Stimulated activated CD4-positive, alpha-beta T cell treated with anti-CD3 and anti-CD28 coated beads, Interleukin-1b, Interleukin-23, amount 100 ng/mL, for 48 hours (primary cell): Measurements from ENCODE around the gene SCGB1C2.
"Not testable (repeated sequence)": the region's sequence is repeated elsewhere in the genome, so short reads cannot be mapped to it uniquely, and the experiment has no call there.

Experiments
- DNase-seq: peaks from one replicate; pipeline ENCODE4 v3.0.0-alpha.2; 2020

SCGB1C2 gene

GRCh38 chr17:149231-149630, 11.9 kb downstream of the SCGB1C2 start:
- DNase-seq = no peak

DNA sequence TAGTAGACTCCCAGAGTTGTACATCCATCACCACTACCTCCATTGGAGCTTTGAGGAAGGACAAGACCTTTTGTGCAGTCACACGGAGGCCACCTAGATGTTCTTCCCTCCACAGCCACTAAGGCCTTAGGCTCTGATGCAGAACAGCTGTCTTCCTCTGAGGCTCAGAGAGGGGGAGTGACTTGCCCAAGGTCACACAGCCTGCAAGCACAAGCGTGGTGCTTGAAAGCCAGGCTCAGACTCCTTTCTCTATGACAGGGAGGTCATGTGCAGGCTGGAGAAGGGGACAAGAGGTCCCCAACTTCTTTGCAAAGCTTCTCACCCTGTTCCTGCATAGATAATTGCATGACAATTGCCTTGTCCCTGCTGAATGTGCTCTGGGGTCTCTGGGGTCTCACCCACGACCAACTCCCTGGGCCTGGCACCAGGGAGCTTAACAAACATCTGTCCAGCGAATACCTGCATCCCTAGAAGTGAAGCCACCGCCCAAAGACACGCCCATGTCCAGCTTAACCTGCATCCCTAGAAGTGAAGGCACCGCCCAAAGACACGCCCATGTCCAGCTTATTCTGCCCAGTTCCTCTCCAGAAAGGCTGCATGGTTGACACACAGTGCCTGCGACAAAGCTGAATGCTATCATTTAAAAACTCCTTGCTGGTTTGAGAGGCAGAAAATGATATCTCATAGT, 12.7 kb downstream of the SCGB1C2 start:
- no peak for DNase-seq

GRCh38 chr17:151004-151403, 13.6 kb downstream of the SCGB1C2 start:
- no peak for DNase-seq

DNA sequence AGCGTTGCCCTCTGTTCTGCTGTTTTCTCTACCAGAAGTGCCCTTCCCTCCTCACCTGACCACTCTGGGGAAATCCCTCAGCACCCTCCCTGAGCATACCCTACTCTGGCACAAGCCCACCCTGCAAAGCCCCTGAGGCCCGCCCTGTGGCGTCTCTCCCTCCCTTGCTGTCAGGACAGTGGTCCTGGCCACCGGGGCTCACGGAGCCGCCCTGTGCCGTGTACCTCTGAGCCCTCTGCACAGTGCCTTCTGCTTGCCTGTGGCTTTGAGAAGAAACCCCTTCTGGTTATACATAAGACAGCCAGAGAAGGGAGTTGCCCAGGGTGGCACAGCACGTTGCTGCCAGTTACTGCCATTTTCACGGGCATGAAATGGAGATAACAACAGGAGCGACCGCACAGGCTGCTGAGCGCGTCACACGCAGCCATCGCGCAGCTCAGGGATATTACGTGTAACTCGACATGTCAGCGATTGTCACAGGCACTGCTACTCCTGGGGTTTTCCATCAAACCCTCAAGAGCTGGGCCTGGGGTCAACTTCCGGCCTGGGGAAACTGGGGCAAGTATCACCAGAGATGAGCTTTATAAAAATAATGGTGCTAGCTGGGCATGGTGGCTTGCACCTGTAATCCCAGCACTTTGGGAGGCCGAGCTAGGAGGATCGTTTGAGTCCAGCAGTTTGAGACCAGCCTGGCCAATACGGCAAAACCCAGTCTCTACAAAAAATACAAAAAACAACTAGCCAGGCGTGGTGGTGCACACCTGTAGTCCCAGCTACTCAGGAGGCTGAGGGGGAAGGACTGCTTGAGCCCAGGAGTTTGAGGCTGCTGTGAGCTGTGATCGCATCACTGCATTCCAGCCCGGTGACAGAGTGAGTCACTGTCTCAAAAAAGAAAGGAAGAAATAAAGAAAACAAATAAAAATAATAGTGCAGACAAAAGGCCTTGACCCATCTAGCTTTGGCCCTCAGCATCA, 14.8 kb downstream of the SCGB1C2 start:
- no peak for DNase-seq

GRCh38 chr17:152860-153420, 15.6 kb downstream of the SCGB1C2 start:
- DNase-seq = no peak

DNA sequence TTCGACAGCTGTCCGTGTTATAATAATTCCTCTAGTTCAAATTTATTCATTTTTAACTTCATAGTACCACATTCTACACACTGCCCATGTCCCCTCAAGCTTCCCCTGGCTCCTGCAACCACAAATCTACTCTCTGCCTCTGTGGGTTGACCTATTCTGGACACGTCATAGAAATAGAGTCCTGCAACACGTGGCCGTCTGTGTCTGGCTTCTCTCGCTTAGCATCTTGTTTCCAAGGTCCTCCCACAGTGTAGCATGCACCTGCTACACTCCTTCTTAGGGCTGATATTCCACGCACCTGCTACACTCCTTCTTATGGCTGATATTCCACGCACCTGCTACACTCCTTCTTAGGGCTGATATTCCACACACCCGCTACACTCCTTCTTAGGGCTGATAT, 16.5 kb downstream of the SCGB1C2 start:
- DNase-seq = no peak

DNA sequence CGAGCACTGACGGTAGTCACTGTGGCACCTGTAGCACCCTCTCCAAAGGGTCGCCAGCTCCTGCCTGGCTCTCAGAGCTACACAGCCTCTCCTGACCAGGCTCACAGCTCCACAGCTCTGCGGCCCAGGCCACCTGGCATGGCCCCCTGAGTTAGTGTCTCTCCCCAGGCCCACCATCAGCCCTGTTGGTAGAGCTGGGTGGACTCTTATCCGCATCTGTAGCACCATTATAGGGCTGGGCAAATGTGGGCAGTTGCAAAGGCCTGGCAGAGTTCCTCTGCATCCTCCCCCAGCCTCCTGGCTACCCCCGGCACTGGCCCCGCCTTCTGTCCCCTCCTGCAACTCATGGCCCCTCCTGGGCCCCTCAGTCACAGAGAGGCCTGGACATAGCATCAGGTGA, 18.2 kb downstream of the SCGB1C2 start:
- no peak for DNase-seq

GRCh38 chr17:156094-156621, 18.8 kb downstream of the SCGB1C2 start:
- DNase-seq = no peak

DNA sequence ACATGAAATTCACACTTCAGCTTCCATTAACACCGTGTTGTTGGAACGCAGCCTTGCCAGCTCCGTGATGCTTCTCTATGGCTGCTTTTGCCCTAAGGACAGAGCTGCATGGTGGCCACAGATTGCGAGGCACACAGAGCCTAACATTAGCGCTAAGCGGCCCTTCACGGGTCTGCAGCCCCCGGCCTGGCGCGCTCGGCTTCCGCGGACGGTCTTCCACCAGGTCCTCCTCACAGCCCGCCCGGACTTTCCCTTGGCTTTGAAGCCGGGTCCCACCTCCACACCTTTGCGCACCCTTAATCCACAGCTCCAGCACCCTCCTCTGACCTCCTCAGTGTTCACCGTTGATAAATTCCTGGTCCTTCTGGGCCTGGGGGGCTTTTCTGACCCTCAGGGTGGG, 19.6 kb downstream of the SCGB1C2 start:
- DNase-seq = no peak

DNA sequence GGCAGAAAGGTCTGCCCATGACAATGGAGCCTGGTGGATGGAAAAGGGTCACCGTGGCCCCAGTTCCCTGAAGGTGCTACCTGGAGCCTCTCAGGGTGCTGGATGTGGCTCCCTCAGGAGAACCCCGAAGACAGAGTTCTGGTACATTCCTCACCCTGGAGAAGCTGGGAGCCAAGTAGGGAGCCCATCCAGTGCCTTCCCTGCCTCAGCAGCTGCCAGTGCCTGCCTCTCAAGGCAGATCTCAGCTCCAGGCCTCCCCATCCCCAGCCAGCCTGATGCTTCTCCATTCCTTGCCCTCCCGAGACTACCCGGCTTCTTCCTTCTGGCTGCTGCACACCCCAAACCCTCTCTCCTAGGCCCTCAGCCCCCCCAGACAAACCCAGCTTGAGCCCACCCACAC, 20.5 kb downstream of the SCGB1C2 start:
- DNase-seq = no peak

DNA sequence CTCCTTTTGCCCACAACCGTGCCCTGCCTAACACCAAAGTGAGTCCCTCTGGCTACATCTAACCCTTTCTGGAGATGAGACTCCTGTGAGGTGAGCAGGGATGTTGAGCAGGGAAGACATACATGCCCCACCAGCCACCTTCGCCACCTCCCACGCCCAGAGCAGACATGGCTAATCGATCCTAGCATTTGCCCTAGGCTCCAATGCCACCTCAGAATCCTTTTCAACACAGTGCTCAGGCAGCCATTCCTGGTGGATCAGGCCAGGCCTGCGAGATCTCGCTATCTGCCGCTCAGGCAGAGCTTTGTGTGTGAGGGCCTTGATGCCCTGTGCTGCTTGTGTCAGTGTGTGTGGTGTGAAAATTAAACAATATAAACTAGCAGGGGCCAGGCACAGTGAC, 21.0 kb downstream of the SCGB1C2 start:
- no peak for DNase-seq

DNA sequence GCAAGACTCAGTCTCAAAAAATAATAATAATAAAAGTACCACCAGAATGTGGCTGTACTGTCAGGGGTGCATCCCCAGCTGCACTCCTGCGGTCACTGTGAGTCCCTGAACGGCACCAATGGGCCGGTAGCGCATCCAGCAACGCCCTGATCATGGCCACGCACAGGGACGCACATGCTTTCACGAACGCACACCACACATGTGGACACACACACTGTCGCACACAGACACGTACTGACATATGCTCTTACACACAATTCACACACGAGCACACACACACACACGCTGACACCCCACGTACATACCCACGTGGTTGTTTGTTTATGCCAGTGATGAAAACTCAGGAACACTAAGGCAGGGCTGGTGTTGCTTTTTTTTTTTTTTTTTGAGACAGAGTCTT, 22.2 kb downstream of the SCGB1C2 start:
- no peak for DNase-seq

- DNase-seq = no peak
Measured at GRCh38 chr17:160336-160735, 23.0 kb downstream of the SCGB1C2 start.

GRCh38 chr17:161481-161880, 24.1 kb downstream of the SCGB1C2 start:
- no peak for DNase-seq

GRCh38 chr17:162689-163088, 25.3 kb downstream of the SCGB1C2 start:
- DNase-seq = no peak

- DNase-seq = no peak
Measured at GRCh38 chr17:163514-164098, 26.2 kb downstream of the SCGB1C2 start.

DNA sequence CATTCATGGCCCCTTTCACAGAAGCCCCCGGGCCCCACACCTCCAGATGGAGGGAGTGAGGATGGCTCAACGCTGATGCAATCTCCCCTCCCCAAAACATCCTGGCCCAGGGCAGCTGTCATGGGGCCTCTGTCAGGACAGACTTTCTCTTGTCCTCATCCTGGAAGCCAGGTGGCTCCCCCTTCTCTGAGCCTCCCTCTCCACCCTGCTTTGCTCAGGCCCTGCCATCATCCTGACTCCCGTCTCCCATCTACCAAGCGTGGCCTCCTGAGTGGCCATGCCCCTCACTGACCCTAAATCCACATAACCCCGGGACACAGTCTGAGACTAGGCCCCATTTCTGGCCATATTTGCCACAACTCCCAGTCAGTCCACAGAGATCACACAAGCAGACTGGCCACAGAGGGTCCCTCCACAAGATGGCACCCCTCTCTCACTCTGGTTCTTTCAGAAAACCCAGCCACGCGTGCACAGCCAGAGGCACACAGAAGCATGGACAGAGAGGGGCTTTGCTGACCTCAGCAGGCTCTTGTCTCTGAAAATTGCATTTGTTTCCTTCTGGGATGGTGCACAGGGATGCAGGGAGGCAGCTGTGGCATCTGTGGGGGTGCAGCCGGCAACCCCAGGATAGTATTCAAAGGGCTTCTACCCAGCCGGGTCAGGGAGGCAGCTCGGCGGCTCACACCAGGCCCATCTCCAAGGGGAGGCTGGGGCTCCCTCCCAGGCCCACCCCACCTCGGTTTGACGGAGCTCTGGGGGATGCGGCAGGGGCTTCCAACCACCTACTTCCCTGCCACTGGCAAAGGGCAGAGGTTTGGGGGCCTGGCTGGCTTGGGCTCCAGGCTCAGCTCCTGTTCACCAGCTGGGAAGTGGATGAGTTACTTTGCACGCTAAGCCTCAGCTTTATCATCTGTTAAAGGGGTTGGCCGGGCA, 27.2 kb downstream of the SCGB1C2 start:
- no peak for DNase-seq

DNA sequence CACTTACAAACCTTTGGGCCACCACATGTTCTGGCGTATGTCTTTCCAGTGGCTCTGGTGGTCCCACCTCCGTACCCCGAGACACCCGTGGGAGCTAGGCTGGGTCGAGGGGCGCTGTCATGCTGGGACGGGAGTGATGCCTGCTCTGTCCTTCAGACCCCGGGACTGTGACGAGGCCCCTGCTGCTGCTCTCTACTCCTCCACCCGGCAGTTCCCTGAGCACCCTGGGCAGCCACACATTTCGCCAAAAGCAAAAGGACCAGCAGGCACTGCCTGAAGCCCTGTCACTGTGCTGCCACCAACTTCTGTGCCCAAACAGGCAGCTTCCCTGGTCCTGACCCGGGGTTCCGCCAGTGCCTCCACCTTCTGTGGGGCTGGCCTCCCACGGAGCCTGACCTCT, 28.6 kb downstream of the SCGB1C2 start:
- no peak for DNase-seq

DNA sequence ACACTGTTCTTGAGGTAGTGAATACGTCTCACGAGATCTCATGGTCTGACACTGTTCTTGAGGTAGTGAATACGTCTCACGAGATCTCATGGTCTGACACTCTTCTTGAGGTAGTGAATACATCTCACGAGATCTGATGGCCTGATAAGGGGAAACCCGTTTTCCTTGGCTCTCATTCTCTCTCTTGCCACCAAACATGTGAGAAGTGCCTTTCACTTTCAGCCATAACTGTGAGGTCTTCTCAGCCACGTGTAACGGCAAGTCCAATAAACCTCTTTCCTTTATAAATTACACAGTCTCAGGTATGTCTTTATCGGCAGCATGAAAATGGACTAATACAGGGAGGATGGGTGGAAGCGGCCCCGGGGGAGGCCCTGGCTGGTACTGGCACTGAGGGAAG, 31.2 kb downstream of the SCGB1C2 start:
- DNase-seq = not testable (repeated sequence)

GRCh38 chr17:170130-170670, 32.8 kb downstream of the SCGB1C2 start:
- no peak for DNase-seq

DNA sequence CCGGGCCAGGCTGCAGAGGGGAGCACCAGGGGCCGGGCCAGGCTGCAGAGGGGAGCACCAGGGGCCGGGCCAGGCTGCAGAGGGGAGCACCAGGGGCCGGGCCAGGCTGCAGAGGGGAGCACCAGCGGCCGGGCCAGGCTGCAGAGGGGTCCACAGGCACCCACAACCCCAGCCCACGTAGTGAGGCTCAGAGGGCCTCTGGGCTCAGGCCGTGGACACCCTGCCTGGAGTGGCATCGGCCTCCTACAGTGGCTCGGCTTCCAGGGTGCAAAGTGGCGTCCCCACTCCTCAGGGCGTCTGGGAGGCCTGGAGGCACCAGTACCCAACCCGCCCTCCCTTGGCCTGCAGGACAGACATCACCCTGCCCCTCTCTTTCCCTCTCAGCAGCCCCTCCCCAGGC, 34.5 kb downstream of the SCGB1C2 start:
- no peak for DNase-seq

GRCh38 chr17:172401-172800, 35.0 kb downstream of the SCGB1C2 start:
- no peak for DNase-seq
